GM19035 (cell line): Measurements from ENCODE around the gene TCEA2.

Experiments
- ATAC-seq: cut with Tn5 transposase; IDR thresholded peaks from one replicate; pipeline ENCODE4 v1.9.1; 2021; ENCODE audit not compliant: unreplicated experiment

Gene TCEA2

GRCh38 chr20:64119681-64120341, 56.8 kb downstream of the TCEA2 start:
- no peak for ATAC-seq

- no peak for ATAC-seq
These were observed 58.6 kb downstream of the TCEA2 start for GRCh38 chr20:64121586-64121985.
